K562 (cell line): ENCODE results near the gene GALNT7. TPM values are rescaled to one million over a fixed set of nuclear protein-coding genes. Genes with fewer than 3 reads are reported as not detected.

ENCODE experiments used
- ATF4 ChIP-seq: fragments of 450-650 bp; formaldehyde crosslinking; IDR thresholded peaks from 2 replicates; pipeline ENCODE4 v1.4.0; 2022; ENCODE audit warnings: mild to moderate bottlenecking, moderate library complexity
- ATF6 ChIP-seq: sonication (generic); formaldehyde crosslinking; IDR thresholded peaks from 2 replicates; pipeline ENCODE4 v1.4.0; 2020; ENCODE audit warnings: mild to moderate bottlenecking, missing genetic modification reagents
- ETV1 ChIP-seq: fragments of 450-650 bp; conservative IDR thresholded peaks from 2 replicates; pipeline ENCODE4 v1.6.1; 2016; ENCODE audit warnings: missing genetic modification characterization, control low read depth, low read depth, missing compliant biosample characterization
- GMEB1 ChIP-seq: fragments of 250-450 bp; sonication (Bioruptor Pico); IDR thresholded peaks from 2 replicates; pipeline ENCODE4 v1.4.0; 2020; ENCODE audit warnings: mild to moderate bottlenecking
- HEY1 ChIP-seq: fragments of 250-450 bp; sonication (Bioruptor Pico); IDR thresholded peaks from 2 replicates; pipeline ENCODE4 v1.5.0; 2020; ENCODE audit warnings: mild to moderate bottlenecking, moderate library complexity, borderline replicate concordance
- L3MBTL2 ChIP-seq: fragments of 450-650 bp; IDR thresholded peaks from 2 replicates; pipeline ENCODE4 v1.6.1; 2016; ENCODE audit warnings: mild to moderate bottlenecking, moderate library complexity
- MXI1 ChIP-seq: IDR thresholded peaks from 2 replicates; pipeline ENCODE4 v1.6.1; 2011; ENCODE audit warnings: low read depth, mild to moderate bottlenecking, improper control_type of control experiment, low read length
- NCOA2 ChIP-seq, 2 experiments: fragments of 450-650 bp; IDR thresholded peaks; 2 replicates each; pipeline ENCODE4 v1.6.1; 2018; ENCODE audit warnings: mild to moderate bottlenecking in 2 of 2, moderate library complexity in 1 of 2; ENCODE audit not compliant: partially characterized antibody in 2 of 2
- NR3C1 ChIP-seq: sonication (generic); formaldehyde crosslinking; IDR thresholded peaks from 2 replicates; pipeline ENCODE4 v1.8.1; 2022; ENCODE audit warnings: missing genetic modification reagents
- RNF219 ChIP-seq: fragments of 250-450 bp; sonication (Bioruptor Pico); IDR thresholded peaks from 2 replicates; pipeline ENCODE4 v1.5.0; 2022; ENCODE audit warnings: mild to moderate bottlenecking
- TCFL5 ChIP-seq: fragments of 250-450 bp; sonication (Bioruptor Pico); conservative IDR thresholded peaks from 2 replicates; pipeline ENCODE4 v1.6.1; 2021; ENCODE audit warnings: mild to moderate bottlenecking, moderate library complexity, matching md5 sums
- TSHZ1 ChIP-seq: fragments of 250-450 bp; sonication (Bioruptor Pico); IDR thresholded peaks from 2 replicates; pipeline ENCODE4 v1.4.0; 2020; ENCODE audit warnings: mild to moderate bottlenecking, moderate library complexity
- YY1 ChIP-seq, 3 experiments: IDR thresholded peaks; 2 replicates each; pipeline ENCODE4 v1.6.1; 2011; ENCODE audit warnings: low read length in 2 of 3, mild to moderate bottlenecking in 2 of 3, moderate library complexity in 2 of 3, borderline replicate concordance in 1 of 3, control low read depth in 1 of 3, low read depth in 1 of 3; ENCODE audit not compliant: insufficient read depth in 3 of 3, insufficient replicate concordance in 2 of 3, control insufficient read depth in 1 of 3, insufficient read length in 1 of 3; ENCODE audit errors: extremely low read depth in 1 of 3
- ZBED1 ChIP-seq: IDR thresholded peaks from 2 replicates; pipeline ENCODE4 v1.6.1; 2014
- ZNF586 ChIP-seq: fragments of 450-650 bp; formaldehyde crosslinking; conservative IDR thresholded peaks from 2 replicates; pipeline ENCODE4 v1.4.0; 2020; ENCODE audit warnings: mild to moderate bottlenecking, moderate library complexity
- polyA plus RNA-seq, 8 experiments: library from polyadenylated mRNA; depleted of rRNA in 4 of 8; stranded (reverse) in 5 of 8; unstranded in 3 of 8; fragments of >200 nt; fragmentation: Nextera tagmentation in 2 of 8; fragmentation: Illumina TruSeq in 1 of 8; extraction: Ambion mirVana in 2 of 8; extraction: Trizol in 1 of 8; gene quantifications; 2 replicates each; pipeline versions ENCODE4 v1.2.1 to v1.2.3, GENCODE V29; 2011 to 2014; ENCODE audit warnings: inconsistent platforms in 1 of 8, missing spikeins in 1 of 8
- total RNA-seq, 7 experiments: library from RNA; depleted of rRNA in 6 of 7; stranded (reverse); fragments of >200 nt in 6 of 7; fragmentation: Illumina TruSeq in 2 of 7; extraction: Trizol in 2 of 7; gene quantifications; 2 replicates each; pipeline versions ENCODE4 v1.2.1 to v1.2.3, GENCODE V29; 2011 to 2021; ENCODE audit warnings: low replicate concordance in 1 of 7

Gene GALNT7
- total and polyA plus RNA-seq, 9 of the 15 experiments (the other 6 are each of a cell fraction or from before 2014, with no cell fraction given), result 16.7 to 38.7 (median 31.1) TPM

GRCh38 chr4:173370130-173370476 lies 201.5 kb downstream of the GALNT7 start (continued):
- TF ChIP-seq ATF6 (CRISPR knock-in tag), result 0 out of 2 replicates have a peak, but pooled peaks have one; percentile 22
- TF ChIP-seq YY1 (IDR thresholded peaks at IDR 0.05; ENCODE audit: borderline replicate concordance in 1 of 3, control insufficient read depth in 1 of 3, extremely low read depth in 1 of 3, insufficient read depth in 3 of 3, insufficient read length in 1 of 3, insufficient replicate concordance in 2 of 3, low read depth in 1 of 3, low read length in 2 of 3), result no peak
- TF ChIP-seq NCOA2 (IDR thresholded peaks at IDR 0.05; ENCODE audit: partially characterized antibody in 2 of 2), result no peak
- TF ChIP-seq MXI1, result no peak; the same call in 1 of the 2 replicates
- no peak for TF ChIP-seq ZNF586 (CRISPR knock-in tag)
- TF ChIP-seq NR3C1 (CRISPR knock-in tag), result no peak
- no peak for TF ChIP-seq TCFL5 (CRISPR knock-in tag)
- no peak for TF ChIP-seq TSHZ1 (CRISPR knock-in tag)
- no peak for TF ChIP-seq ZBED1
- no peak for TF ChIP-seq ATF4 (CRISPR knock-in tag)
- TF ChIP-seq L3MBTL2, result no peak
- no peak for TF ChIP-seq HEY1 (CRISPR knock-in tag)
- TF ChIP-seq ETV1 (tag), result no peak
- no peak for TF ChIP-seq RNF219 (CRISPR knock-in tag)
- TF ChIP-seq GMEB1, result no peak
